Measurements from ENCODE around the gene EXOSC2. TPM values are rescaled to one million over a fixed set of nuclear protein-coding genes. Genes with fewer than 3 reads are reported as not detected.

Gene EXOSC2
- total and polyA plus RNA-seq, 2 experiments from 2014 or later = 37.6 to 77.7 TPM

DNA sequence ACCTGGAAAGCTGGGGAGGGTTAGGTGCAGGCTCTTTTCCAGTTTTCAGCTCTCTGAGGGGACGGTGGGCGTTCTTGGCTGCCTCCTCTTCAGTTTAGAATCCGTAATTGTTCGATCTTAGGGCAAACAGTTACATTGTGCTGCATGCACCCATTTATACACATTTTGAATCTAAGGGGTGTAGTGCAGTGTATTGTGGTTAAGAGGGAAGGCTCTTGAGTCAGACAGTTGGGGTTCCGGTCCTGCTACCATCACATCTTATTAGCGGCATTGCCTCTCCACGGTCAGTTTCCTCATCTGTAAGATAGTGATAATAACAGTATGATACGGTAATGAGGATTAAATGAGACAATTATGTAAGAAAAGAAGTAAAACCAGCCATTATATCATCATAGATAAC lies 625 bp downstream of the EXOSC2 start:
- peaks cover 39% of the 10 kb centered on the region for H3K36me3 ChIP-seq (ENCODE audit: insufficient read depth)
- ATAC-seq = no peak
- H3K4me1 ChIP-seq (ENCODE audit: insufficient read depth) = peaks cover 15% of the 10 kb centered on the region
- H3K4me2 ChIP-seq = peak overlapping the region; percentile 96
- TF ChIP-seq, protein P1, sequence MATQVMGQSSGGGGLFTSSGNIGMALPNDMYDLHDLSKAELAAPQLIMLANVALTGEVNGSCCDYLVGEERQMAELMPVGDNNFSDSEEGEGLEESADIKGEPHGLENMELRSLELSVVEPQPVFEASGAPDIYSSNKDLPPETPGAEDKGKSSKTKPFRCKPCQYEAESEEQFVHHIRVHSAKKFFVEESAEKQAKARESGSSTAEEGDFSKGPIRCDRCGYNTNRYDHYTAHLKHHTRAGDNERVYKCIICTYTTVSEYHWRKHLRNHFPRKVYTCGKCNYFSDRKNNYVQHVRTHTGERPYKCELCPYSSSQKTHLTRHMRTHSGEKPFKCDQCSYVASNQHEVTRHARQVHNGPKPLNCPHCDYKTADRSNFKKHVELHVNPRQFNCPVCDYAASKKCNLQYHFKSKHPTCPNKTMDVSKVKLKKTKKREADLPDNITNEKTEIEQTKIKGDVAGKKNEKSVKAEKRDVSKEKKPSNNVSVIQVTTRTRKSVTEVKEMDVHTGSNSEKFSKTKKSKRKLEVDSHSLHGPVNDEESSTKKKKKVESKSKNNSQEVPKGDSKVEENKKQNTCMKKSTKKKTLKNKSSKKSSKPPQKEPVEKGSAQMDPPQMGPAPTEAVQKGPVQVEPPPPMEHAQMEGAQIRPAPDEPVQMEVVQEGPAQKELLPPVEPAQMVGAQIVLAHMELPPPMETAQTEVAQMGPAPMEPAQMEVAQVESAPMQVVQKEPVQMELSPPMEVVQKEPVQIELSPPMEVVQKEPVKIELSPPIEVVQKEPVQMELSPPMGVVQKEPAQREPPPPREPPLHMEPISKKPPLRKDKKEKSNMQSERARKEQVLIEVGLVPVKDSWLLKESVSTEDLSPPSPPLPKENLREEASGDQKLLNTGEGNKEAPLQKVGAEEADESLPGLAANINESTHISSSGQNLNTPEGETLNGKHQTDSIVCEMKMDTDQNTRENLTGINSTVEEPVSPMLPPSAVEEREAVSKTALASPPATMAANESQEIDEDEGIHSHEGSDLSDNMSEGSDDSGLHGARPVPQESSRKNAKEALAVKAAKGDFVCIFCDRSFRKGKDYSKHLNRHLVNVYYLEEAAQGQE (IDR thresholded peaks at IDR 0.05; ENCODE audit: unreplicated experiment) = no peak
- TF ChIP-seq, protein P2, sequence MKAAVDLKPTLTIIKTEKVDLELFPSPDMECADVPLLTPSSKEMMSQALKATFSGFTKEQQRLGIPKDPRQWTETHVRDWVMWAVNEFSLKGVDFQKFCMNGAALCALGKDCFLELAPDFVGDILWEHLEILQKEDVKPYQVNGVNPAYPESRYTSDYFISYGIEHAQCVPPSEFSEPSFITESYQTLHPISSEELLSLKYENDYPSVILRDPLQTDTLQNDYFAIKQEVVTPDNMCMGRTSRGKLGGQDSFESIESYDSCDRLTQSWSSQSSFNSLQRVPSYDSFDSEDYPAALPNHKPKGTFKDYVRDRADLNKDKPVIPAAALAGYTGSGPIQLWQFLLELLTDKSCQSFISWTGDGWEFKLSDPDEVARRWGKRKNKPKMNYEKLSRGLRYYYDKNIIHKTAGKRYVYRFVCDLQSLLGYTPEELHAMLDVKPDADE (IDR thresholded peaks at IDR 0.05) = no peak
- TF ChIP-seq ZNF331 (CRISPR knock-in tag; IDR thresholded peaks at IDR 0.05; ENCODE audit: low read depth) (no peak), CREB1 (CRISPR knock-in tag; IDR thresholded peaks at IDR 0.05; ENCODE audit: low read depth) (no peak), JUNB (IDR thresholded peaks at IDR 0.05; ENCODE audit: unreplicated experiment) (no peak), EZH2phosphoT487 (IDR thresholded peaks at IDR 0.05; ENCODE audit: unreplicated experiment) (no peak), EZH2 (IDR thresholded peaks at IDR 0.05; ENCODE audit: low read depth, unreplicated experiment) (no peak), STAT1 (IDR thresholded peaks at IDR 0.05; ENCODE audit: unreplicated experiment) (no peak), NANOG (IDR thresholded peaks at IDR 0.05; ENCODE audit: borderline replicate concordance) (no peak), CTCF (conservative IDR thresholded peaks at IDR 0.05; ENCODE audit: low read depth in 2 of 2) (no peak), ZNF114 (CRISPR knock-in tag; IDR thresholded peaks at IDR 0.05) (no peak), POLR2AphosphoS5 (IDR thresholded peaks at IDR 0.05; ENCODE audit: low read depth) (no peak)
- TF ChIP-seq, protein P3, sequence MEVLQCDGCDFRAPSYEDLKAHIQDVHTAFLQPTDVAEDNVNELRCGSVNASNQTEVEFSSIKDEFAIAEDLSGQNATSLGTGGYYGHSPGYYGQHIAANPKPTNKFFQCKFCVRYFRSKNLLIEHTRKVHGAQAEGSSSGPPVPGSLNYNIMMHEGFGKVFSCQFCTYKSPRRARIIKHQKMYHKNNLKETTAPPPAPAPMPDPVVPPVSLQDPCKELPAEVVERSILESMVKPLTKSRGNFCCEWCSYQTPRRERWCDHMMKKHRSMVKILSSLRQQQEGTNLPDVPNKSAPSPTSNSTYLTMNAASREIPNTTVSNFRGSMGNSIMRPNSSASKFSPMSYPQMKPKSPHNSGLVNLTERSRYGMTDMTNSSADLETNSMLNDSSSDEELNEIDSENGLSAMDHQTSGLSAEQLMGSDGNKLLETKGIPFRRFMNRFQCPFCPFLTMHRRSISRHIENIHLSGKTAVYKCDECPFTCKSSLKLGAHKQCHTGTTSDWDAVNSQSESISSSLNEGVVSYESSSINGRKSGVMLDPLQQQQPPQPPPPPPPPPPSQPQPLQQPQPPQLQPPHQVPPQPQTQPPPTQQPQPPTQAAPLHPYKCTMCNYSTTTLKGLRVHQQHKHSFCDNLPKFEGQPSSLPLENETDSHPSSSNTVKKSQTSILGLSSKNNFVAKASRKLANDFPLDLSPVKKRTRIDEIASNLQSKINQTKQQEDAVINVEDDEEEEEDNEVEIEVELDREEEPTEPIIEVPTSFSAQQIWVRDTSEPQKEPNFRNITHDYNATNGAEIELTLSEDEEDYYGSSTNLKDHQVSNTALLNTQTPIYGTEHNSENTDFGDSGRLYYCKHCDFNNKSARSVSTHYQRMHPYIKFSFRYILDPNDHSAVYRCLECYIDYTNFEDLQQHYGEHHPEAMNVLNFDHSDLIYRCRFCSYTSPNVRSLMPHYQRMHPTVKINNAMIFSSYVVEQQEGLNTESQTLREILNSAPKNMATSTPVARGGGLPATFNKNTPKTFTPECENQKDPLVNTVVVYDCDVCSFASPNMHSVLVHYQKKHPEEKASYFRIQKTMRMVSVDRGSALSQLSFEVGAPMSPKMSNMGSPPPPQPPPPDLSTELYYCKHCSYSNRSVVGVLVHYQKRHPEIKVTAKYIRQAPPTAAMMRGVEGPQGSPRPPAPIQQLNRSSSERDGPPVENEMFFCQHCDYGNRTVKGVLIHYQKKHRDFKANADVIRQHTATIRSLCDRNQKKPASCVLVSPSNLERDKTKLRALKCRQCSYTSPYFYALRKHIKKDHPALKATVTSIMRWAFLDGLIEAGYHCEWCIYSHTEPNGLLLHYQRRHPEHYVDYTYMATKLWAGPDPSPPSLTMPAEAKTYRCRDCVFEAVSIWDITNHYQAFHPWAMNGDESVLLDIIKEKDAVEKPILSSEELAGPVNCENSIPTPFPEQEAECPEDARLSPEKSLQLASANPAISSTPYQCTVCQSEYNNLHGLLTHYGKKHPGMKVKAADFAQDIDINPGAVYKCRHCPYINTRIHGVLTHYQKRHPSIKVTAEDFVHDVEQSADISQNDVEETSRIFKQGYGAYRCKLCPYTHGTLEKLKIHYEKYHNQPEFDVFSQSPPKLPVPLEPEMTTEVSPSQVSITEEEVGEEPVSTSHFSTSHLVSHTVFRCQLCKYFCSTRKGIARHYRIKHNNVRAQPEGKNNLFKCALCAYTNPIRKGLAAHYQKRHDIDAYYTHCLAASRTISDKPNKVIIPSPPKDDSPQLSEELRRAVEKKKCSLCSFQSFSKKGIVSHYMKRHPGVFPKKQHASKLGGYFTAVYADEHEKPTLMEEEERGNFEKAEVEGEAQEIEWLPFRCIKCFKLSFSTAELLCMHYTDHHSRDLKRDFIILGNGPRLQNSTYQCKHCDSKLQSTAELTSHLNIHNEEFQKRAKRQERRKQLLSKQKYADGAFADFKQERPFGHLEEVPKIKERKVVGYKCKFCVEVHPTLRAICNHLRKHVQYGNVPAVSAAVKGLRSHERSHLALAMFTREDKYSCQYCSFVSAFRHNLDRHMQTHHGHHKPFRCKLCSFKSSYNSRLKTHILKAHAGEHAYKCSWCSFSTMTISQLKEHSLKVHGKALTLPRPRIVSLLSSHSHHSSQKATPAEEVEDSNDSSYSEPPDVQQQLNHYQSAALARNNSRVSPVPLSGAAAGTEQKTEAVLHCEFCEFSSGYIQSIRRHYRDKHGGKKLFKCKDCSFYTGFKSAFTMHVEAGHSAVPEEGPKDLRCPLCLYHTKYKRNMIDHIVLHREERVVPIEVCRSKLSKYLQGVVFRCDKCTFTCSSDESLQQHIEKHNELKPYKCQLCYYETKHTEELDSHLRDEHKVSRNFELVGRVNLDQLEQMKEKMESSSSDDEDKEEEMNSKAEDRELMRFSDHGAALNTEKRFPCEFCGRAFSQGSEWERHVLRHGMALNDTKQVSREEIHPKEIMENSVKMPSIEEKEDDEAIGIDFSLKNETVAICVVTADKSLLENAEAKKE (CRISPR knock-in tag; IDR thresholded peaks at IDR 0.05) = no peak
- peaks cover 48% of the 10 kb centered on the region for H3K36me3 Mint-ChIP-seq (ENCODE audit: low read depth)
- no peaks in the 10 kb centered on the region for H3K9me2 ChIP-seq (ENCODE audit: insufficient read depth)
- no peak for DNase-seq (ENCODE audit: low spot score)
- no peaks in the 10 kb centered on the region for H3K27me3 ChIP-seq (ENCODE audit: insufficient read depth)
- no peaks in the 10 kb centered on the region for H3K9me3 Mint-ChIP-seq
- peak overlapping the region; percentile 97 for H3K4me3 Mint-ChIP-seq
- H3K27ac ChIP-seq (ENCODE audit: low read depth) = peak overlapping the region; percentile 51
- H3K27ac Mint-ChIP-seq = peak overlapping the region; percentile 97
- no peak overlapping the region; the same call in 1 of the 2 replicates for H2AFZ ChIP-seq
- H3F3A ChIP-seq (replicated peaks; ENCODE audit: low read depth) = peaks cover 24% of the 10 kb centered on the region; the same call in 1 of the 2 replicates
- H3K4me1 Mint-ChIP-seq = peaks cover 51% of the 10 kb centered on the region
- peak overlapping the region; percentile 97 for H3K4me3 ChIP-seq
- peaks cover 35% of the 10 kb centered on the region for H4K20me1 ChIP-seq (replicated peaks; ENCODE audit: insufficient read depth)
- H3K27me3 Mint-ChIP-seq (ENCODE audit: insufficient read depth, low read depth, poor library complexity) = peaks cover 17% of the 10 kb centered on the region
- peaks cover 52% of the 10 kb centered on the region for H3K79me2 ChIP-seq (replicated peaks; ENCODE audit: insufficient read depth)

Data from GM23338 (cell line).